NCI-H460 (cell line): ENCODE results near the gene WIZ. TPM values are rescaled to one million over a fixed set of nuclear protein-coding genes. Genes with fewer than 3 reads are reported as not detected.
"Not testable (repeated sequence)": the region's sequence is repeated elsewhere in the genome, so short reads cannot be mapped to it uniquely, and the experiment has no call there.

Experiments
- DNase-seq: peaks from one replicate; pipeline ENCODE4 v3.0.0-alpha.2; 2016; ENCODE audit warnings: low read depth; ENCODE audit errors: extremely low read depth
- total RNA-seq: library from RNA; depleted of rRNA; stranded (reverse); fragments of >200 nt; shearing (Covaris generic); gene quantifications from 2 replicates; pipeline ENCODE4 v1.2.3, GENCODE V29; 2014

The WIZ gene
- total RNA-seq, 1 experiment from 2014 or later = 9.3 TPM

DNA sequence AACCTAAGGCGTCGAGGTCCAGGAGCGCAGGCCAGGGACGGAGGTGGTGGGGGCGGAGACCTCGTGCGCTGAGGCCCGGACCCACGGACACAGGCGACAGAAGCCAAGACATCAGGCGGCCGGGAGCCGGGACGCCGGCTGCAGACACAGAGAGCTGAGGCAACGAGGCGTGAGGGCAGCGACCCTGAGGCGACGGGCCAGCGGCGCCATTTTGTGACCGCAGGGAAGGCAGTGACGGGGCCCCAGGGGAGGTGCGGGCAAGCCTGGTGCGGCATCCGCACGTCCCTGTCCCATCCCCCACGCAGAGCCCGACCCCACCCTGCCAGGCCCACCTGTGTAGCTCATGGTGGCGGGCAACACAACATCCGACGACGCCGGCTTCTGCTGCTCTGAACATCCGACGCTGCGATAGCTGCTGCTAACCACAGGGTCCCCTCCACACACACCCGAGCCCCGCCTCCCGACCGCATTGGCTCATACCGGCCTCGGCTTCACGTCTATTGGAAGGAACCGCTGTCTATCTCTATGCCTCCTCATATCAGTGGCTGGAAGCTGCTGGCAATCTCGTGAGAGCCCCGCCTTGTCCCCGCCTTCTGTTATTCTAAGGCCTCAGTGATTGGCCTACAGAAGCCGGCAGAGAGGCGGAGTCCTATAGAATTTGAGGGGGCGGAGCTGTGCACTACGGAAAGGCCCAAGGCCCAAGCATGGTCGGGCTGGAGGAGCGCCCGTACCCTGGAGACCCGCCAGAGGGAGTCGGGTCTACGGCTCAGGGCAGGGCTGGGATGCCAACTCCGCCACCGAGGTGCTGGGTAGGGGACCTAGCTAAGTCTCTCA lies 31.0 kb downstream of the WIZ start, which contains the start of gene AKAP8L:
AKAP8L (minus strand) TSS at position 410 of the 834 bp plus-strand sequence; CDS start at position 345, 65 bp downstream.
- peak; percentile 99 for DNase-seq

DNA sequence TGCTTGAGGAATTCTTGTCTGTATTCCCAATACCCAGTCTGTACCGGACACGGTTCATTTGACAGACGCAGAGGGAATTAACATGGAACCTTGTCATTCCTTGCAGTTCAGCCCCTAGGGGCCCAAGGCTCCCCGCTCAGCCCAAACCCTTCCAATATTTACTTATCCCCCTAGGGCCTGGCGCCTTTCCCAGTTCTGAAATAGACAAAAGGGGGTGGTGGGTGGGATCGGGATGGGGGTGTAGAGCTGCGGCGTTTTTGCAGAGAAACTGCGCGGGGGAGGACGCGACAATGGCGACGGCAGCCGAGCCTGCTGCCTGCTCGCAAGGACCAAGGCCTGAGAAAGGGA lies 31.6 kb downstream of the WIZ start:
- DNase-seq = no peak

DNA sequence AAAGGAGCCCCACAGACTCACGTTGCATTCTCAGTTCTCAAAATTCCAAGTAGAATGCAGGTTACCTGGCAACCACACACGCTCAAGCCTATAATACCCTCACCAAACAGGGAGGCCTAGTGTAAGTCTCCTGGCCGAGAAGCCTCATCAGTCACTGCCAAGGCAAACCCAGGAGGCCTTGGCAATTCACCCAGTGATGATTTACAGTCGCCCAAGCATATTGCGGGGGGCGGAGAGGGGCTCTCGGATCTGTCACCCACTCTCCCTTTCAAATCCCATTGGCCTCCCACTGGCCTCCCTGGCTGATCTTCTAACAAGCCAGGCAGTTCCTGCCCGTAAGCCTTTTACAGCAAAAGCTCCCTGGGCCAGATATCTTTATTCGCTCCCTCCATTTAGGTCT lies 32.1 kb downstream of the WIZ start:
- no peak for DNase-seq

DNA sequence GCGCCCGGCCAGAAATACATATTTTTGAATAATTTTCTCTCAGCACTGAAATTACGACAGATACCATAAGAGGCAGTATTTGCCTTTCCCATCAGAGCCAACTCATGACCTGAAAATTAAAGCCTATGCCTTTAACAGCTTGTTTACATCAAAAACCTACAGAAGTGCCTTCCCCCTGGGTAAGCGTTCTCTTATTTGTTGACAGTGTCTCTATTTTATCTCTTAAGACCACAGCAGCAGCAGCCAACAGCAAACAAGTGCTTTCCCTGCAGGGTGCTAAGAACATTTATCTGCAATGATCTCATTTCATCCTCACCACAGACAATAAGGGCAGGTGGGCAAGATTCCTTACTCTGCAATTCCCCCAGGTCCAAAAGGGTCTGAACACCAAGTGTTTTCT lies 36.9 kb downstream of the WIZ start:
- no peak for DNase-seq

DNA sequence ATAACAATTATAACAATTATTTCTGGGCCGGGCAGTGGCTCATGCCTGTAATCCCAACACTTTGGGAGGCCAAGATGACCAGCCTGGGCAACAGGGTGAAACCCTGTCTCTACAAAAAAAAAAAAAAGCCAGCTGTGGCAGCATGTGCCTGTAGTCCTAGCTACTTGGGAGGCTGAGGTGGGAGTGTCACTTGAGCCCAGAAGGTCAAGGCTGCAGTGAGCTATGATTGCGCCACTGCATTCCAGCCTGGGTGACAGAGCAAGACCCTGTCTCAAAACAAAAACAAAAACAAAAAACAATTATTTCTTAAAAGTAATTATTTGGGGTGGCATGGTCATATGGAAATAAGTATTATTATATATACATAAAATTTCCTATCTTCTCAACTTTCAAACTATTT lies 38.4 kb downstream of the WIZ start:
- DNase-seq = not testable (repeated sequence)

DNA sequence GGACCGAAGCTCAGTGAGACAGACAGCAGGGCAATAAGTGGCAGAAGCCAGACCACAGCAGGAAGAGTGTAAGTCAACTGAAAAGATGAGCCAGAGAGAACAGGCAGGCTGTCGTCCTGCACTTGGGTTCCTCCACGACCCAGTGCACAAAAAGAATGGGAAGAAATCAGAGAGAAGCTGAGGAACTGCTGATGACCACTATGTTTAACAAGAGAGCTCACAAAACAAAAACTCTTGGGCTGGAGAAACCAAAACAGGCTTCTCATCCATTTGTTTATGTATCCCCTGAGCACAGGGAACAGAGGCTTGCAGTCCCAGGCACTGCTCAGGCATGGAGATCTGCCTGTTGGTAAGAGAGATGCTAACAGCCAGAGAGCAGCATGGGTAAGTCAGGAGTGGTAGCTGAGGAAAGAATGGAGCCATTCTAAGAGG lies 45.0 kb downstream of the WIZ start:
- DNase-seq = no peak

DNA sequence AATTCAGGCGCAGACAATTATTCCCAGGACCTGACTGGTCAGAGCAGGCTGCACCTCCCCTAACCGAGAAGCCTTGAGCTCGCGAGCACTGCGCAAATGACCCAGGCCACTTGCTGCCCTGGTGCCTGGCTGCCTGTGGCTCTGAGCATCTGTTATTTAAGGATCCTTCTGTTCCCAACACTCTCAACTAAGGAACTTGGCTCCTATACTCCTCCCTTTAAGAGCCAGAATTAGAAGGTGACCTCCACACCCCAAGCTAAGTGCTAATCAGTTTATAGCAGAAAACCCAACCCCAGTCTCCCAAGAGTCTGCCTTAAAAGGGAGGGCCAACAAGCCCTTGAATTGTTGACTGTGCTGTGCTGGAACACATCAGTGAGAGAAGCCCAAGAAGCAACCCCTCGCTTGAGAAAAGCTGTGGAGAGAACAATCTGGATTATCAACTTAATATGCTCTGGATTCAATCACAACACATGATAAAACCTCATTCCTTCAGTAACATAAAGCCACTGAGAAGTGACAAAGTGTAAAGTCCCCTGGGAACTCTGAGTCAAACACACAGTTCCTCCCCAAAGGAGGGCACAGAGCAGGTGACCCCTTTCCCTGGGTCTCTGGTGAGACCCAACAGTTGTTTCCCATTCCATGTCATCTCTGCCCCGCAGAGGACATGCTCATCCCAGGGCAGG lies 45.5 kb downstream of the WIZ start:
- DNase-seq = no peak

DNA sequence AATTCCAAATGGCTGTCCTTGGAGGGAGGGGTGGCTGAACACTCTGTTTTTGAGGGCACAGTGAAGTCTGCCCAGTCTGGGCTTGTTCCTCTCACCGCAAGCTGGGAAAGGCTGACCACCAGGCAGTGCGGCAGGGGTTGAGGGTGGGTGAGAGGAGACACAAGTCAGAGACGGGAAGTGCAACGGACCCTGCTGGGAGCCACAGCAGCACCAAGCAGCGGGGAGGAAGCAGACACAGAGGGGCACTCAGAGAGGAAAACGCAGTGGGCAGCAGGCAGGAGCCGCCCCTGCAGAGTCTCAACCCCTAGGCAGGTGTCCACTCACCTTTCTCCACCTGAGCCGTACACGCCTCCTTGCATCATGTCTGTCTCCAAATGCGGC lies 46.6 kb downstream of the WIZ start:
- no peak for DNase-seq

DNA sequence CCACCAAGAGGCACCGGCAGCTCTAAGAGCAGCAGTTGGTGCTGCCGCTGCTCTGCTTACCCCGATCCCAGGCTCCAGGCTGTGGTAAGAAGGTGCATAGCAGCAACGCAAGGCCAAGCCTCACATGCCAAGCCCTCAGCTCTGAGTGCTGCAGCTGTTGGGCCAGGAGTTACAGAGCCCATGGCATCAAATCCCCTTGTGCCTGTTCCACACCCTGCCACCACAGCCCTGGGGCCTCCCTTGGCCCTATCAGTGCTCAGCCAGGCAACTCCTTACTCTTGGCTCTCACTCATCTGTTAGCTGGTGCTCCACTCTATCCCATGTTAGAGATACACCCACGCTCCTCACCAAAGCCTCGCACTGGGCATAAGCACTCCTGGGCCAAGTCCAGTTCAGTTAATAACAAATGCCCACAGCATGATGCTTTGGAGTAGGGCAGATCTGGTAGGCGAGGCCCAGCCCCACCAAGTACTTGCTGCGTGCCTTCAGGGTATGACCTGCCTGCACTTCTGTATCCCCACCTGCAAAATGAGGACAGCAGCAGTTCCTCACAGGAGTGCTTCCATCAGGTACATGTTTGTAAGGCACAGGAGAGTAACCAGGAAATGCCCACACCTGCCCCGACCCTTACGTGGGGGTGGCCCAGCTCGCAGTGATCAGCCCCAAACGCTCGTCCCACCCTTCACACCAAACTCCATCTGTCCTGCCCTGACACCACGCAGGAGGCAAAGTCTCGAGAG lies 47.2 kb downstream of the WIZ start:
- no peak for DNase-seq

DNA sequence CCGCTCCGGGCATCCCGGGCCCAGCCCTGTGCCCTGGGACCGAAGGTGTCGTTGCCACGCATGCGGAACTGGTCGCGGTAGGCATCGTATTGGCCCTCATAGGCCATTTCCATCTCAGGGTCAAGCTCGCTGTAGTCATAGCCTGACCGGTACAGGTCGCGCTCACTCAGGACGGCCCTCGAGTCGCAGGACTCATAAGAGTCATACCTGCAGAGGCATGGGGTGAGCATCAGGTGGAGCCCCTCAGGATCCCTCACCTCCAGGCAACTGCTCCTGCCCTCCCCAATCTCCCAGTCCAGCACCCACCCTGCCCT lies 48.4 kb downstream of the WIZ start:
- no peak for DNase-seq

DNA sequence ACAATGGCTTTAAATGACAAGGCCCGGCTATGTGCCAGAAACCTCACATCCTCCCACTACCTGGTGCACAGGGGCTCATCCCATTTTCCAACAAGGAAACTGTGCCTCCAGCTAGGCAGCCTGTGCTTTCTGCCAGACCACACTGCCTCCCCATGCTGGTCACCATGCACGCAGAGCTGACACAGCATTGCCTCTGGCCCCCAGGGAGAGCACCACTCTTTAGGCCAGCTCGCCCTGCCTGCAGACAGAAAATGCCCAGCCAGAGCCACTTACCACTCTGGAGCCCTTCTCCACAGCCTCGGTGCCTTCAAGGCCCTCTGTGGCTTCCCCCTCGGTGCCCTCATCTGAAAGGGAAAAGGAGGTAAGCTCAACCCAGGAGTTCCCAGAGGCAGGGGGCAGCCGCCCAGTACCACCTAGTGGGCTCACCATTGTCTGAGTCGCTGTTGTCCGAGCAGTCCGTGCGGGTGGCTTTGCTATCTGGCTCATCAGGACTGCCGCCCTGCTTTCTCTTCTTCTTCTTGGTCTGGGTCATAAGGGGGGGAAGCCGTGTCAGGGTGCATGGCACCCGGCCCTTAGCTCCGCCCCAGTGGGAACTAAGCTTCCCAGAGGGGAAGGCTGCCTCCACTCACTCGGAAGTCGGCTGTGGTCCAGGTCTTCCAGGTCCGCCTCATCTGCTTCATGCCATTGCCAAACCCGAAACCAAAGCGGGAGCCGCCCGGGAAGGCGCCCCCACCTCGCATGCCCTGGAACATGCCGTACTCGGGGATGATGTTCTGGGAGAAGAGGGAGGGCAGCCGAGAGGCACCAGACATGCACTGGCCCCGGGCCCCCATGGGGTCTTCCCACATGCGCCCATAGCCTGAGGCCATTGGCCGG lies 49.0 kb downstream of the WIZ start:
- DNase-seq = no peak

DNA sequence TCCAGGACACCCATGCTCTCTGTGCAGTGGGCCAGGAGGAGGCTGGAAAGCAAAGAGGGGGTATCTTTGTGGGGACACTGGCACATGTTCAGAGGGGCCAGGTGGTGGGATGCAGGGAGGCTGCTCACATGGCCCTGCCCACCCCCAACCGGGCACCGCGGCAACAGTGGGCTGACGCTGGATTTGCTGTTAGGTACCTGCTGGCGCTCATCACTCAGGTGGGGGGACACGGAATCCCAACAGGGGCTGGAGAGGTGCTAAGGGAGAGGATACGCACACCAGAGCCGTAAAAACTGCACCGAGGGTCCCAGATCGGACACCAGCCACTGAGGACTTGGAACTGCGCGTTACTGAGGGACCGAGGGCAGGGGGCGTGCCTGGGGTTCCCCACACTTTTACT lies 50.1 kb downstream of the WIZ start:
- no peak for DNase-seq

DNA sequence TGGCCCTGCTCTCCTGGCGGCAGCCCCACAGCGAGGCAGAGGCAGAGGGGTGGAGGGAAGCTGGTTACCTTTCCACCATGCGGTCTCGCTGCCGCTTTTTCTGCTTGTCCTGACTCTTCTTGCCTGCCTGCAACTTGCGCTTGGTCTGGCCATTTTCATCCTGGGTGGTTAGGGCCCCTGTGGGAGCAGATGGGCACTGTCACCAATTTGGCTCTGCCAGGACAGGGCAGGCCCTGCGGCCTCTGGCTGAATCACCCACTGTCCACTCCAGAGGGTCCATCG lies 50.6 kb downstream of the WIZ start:
- DNase-seq = no peak

DNA sequence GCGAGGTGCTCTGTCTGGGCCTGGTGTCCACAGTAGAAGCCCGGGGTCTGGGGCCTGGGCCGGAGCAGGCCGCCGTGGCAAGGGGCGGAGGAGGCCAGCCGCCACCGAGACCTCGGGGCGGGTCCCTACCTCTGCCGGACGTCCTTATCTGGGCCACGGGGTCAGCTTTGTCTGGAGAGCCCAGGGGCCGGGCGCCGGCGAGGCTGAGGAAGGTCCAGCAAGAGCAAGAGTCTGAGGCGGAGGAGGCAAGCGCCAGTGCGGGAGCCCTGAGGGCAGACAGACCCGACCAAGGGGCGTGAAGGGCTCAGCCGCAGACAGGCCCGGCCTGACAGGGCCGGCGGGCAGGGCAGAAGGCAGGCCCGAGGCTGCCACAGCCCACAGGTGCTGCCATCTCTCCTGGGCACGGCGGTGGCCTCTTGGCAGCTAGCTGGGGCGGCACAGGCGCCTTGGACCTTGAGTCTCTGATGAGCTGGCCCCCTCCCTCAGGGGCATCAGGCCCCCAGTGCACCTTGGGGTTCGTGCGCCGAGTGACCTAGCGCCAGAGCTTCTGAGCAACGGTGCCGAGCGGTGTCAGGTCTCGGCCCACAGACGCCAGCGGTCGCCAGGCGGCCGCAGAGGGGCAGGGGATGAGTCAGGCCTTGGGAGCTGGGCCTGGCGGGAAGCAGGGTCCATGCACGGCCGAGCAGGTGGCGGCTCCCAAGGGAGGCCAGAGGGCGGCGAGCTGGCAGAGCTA lies 51.1 kb downstream of the WIZ start:
- no peak for DNase-seq

DNA sequence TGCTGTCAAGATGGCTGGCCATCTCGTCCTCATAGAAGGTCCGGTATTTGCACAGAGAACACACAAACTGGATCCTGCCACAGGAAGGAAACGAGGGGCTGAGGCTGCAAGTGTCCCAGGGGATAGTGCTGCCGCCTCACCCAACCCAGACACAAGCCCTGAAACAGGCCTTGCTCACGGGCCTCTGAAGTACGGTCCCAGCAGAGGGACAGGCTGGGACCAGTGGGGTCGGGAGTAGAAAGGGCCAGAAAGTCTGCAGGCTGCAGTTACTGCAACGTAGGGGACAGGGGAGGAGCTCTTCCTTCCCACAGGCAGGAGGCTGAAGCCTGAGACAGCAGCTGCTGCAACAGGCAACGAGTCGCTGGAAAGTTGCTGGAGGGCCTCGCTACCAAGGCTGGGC lies 52.0 kb downstream of the WIZ start:
- DNase-seq = no peak

DNA sequence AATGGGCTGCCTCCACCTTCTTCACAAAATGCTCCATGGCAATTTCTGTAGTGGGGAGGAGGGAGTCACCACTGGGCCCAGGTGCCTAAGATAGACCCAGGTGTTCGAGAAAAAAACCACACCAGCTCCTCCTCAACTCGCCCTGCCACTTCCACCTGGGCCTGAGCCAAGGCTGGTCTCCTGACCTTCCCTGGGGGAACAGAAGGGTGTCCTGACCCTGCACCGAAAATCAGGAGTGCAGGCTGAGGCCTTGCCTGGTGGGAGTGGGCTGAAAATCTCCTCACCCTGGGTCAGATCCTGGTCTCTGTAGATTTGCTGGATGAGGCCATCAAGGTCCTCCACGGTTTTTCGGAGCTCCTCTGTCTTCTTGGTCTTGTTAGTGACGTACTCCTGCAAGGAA lies 52.5 kb downstream of the WIZ start:
- no peak for DNase-seq

DNA sequence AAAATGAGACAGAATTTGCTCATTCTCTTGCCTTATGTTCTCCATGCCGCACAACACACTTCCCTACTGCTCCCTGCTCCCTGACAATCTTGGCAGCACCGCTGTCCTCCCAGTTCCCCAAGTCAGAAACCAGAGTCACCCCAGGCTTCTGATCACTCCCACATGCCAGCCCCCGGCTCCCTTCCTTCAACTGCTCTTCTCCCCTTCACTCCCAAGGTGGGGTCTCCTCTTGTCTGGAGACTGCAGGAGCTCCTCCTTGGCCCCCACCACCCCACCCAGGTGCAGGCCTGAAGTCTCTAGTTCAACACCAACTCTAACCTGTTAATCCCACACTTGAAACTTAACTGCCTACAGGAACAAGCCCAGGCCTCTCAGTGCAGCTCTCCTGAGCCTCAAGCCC lies 53.3 kb downstream of the WIZ start:
- no peak for DNase-seq

DNA sequence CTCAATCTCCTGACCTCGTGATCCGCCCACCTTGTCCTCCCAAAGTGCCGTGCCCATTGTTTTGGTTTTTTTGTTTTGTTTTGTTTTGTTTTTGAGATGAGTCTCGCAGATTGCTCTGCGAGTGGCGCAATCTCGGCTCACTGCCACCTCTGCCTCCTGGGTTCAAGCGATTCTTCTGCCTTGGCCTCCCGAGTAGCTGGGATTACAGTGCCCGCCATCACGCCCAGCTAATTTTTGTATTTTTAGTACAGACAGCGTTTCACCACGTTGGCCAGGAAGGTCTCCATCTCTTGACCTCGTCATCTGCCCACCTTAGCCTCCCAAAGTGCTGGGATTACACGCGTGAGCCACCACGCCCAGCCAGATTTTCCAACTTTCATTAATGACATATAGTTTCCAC lies 54.5 kb downstream of the WIZ start:
- not testable (repeated sequence) for DNase-seq

DNA sequence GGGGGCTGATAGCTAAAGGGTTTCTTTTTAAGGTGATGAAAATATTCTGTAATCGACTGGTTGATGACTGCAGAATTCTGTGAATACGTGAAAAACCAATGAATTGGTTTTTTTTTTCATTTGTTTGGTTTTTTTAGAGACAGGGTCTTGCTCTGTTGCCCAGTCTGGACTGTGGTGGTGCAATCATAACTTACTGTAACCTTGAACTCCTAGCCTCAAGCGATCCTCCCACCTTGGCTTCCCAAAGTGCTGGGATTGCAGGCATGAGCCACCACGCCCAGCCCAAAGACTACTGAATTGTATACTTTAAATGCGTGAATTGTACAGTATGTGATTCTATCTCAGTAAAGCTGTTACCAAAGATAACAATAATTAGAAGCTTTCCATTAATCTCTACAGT lies 55.3 kb downstream of the WIZ start:
- DNase-seq = no peak

DNA sequence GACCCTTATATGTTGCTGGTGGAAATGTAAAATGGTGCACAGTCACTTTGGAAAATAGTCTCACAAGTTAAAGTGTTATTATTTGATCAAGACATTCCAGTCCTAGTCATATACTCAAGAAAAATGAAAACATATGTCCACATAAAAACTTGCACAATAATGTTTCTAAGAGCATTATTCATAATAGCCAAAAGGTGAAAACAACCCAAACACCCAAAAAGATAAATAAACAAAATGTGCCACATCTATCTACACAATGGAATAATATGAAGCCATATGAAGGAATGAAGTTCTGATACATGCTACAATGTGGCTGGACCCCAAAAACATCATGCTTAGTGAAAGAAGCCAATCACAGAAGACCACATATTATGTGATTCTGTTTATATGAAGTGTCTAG lies 55.8 kb downstream of the WIZ start:
- DNase-seq = no peak
